Bronchial smooth muscle cell (primary cell): ENCODE data around the gene CCDC190. TPM values are rescaled to one million over a fixed set of nuclear protein-coding genes. Genes with fewer than 3 reads are reported as not detected.

Source experiments
- total RNA-seq: library from RNA; depleted of rRNA; stranded (reverse); fragments of >200 nt; gene quantifications from 2 replicates; pipeline ENCODE4 v1.2.1, GENCODE V29; 2014

CCDC190 gene, protein sequence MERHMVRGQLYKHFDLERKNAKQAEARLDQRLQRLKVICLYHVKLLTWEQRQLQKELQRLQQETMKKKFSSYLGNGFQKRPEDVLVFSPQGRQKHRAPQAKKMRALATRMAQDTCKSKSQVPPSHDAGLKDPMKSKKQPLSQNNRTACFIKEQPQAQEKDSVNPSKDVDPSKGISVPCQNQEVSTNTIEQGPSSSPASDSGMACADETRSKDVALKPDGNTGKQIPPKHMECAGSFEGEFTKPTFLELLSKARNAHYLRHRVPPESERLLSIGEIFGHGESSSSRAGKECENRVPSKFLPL
- 0.26 TPM in 1 of 2 replicates, not detected in the other for total RNA-seq

DNA sequence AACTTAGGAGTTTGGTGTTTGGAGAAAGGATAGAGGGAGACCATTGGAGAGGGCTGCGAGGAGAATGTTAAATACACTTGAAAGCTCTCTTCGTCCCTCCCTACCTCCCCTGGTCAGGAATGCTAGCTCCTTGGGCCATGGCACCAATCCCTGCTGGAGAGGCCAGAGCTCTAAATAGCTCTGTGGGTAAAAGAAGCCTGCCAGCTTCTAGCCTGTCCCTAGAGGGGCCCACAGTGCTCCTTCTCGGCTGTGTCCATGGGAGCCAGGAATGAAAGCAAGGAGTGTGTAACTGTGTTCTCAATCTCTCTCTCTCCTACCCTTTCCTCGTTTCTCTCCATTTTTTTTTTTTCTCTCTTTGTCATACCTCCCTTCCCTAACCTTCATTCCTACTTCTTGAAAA, at the start of gene CCDC190:
TSS of gene CCDC190 (minus strand) at position 75 of the 400 bp plus-strand sequence. CDS start 1,529 bp downstream, outside the sequence.

Other genes starting within 250 kb of the CCDC190 start
- gene DDR2, start 228.7 kb downstream of the CCDC190 start, total RNA-seq = 158 and 224 TPM in 2 replicates
- gene HSD17B7, start 70.5 kb downstream of the CCDC190 start, total RNA-seq = 14.7 and 19.0 TPM in 2 replicates
- gene RGS4, start 208.2 kb upstream of the CCDC190 start, total RNA-seq = 2.7 and 12.6 TPM in 2 replicates